CD4-positive, alpha-beta T cell treated with Interleukin-2 at 100 ng/mL for 4 hours (primary cell): ENCODE measurements around the gene MARS2.
"Not testable (repeated sequence)": the region's sequence is repeated elsewhere in the genome, so short reads cannot be mapped to it uniquely, and the experiment has no call there.

ENCODE experiments used
- DNase-seq: peaks from one replicate; pipeline ENCODE4 v3.0.0-alpha.2; 2020; ENCODE audit warnings: low spot score

The MARS2 gene

DNA sequence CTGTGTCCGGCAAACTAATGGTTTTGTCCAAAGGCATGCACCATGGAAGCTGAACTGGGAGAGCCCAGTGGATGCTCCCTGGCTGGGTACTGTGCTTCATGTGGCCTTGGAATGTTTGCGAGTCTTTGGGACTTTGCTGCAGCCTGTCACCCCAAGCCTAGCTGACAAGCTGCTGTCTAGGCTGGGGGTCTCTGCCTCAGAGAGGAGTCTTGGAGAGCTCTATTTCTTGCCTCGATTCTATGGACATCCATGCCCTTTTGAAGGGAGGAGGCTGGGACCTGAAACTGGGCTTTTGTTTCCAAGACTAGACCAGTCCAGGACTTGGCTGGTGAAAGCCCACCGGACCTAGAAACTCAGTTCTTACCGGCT, 1.7 kb downstream of the MARS2 start:
- no peak for DNase-seq

DNA sequence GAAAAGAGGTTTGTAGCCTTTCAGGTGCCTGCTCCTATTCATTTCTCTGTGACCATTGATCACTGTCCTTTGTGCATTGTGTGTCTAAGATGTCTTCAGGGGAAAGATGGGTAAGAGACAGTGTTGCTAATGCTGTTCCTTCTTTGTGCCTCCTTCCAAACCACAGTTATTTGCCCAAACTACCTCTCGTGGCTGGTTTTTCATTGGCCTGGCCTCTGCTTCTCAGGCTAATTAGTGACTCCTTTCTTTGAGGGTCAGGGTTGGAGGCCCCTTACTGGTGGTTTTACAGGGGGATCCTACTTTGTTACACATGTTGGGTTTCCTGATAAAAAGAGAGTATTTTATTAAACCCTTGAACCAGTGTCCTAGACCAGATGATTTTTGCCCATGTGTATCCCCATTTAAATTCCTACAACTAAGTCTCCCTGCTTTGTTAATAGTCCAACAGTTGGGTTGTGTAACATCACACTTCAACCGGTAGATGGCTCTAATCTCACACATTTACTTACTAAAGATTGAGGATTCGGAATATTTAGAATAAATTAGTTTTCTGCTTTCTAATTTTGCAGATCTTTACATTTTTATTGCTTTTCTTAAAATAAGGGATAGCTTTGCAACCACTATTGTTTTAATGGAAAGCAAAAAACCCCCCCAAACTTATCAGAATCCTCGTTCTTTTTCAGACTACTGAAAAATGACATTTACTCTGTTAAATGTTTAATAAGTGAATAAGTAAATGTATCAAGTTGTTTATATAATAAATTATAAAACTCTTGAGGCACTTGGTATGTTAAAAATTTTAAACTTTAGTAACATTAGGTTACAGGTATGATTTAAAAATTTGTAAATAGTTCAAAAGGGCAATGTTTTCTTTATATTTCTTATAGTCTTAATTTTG, 2.4 kb downstream of the MARS2 start:
- peak; percentile 38 for DNase-seq

DNA sequence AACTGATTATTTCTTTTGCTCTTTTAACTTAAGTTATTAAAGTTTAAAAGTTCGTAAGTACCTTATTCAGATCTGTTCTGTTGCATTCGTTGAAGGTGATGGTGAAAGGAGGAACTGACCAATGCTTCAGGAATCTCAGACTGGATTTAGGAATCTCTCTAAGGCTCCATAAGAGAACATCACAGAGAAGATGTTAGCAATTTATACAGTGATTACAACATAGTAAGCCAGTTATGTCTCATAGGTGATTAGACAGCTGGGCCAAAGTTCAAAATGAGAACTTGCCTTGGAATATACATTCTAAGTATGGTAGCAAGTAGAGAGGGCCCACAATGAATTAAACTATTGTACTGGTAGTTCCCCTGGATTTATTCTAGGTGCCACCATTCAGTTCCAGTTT, 3.2 kb downstream of the MARS2 start:
- DNase-seq, result no peak

DNA sequence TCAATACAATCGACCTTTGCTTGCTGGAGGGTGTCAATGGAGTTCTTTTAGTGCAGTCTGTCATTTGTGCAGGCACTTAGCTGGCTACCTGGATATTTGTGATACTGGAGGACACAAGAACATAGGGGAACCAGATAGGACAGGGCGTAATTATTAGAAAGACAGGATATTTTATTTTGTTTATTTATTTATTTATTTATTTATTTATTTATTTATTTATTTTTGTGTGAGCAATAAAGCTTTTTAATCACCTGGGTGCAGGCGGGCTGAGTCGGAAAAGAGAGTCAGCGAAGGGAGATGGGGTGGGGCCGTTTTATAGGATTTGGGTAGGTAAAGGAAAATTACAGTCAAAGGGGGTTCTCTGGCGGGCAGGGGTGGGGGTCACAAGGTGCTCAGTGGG, 4.0 kb downstream of the MARS2 start:
- DNase-seq, result not testable (repeated sequence)

DNA sequence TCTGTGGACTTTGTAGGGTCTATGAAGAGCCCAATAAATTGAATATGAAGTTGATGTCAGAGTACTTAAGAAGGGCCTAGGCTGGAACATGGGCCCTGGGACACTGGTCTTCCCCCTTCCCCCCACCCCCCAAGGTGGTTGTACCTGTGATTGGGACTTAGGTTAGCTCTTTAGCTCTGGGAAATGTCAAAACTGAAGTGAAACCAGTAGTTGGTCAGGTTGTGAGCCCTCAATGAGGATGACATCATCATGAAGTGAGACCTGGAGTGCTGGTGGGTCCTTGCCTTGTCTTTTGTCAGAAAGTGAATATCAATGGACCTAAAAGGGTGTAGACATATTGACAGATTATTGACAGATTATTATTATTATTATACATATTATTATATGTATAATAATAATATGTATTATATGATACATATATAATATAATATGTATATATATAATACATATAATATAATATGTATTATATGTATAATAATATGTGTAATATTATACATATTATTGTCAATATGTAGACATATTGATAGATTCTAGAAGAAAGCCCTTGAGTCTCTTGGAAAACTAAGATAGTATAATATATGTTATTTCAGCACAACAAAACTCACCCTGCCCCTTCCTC, 5.4 kb downstream of the MARS2 start:
- no peak for DNase-seq

DNA sequence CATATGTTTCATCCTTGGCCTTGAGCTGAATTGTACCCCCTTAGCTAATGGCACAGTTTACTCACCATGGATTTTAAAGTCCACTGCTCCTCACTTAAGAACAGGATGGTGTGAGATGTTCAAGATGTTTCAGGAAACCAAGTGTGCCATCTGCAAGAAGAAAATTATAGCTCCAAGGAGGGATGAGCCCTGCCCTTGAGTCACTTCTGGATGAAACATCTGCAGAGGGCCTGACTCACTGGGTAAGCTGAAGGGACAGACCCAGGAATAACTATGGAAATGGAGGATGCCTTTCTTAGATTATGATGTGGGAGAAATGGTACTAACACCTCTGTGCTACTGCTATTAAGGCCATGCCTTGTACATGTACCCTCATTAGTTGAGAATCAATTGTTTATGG, 6.4 kb downstream of the MARS2 start:
- no peak for DNase-seq

DNA sequence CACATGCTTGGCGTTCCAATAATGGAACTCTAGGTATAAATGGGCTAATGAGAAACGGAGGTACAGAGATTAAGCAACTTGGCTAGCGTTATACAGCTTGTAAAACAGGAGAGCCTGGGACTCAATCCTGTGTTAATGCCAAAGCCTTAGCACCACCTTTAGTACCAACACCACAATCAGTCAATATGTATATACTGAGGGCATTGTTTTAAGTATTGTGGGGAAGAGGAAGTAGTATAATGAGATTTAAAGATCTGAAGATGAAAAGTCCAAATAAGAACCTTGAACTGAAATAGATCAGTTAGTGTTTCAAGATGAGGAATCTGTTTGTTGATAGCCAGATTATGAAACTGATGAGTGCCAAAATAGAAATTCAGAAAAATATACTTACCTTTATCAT, 8.1 kb downstream of the MARS2 start:
- no peak for DNase-seq

DNA sequence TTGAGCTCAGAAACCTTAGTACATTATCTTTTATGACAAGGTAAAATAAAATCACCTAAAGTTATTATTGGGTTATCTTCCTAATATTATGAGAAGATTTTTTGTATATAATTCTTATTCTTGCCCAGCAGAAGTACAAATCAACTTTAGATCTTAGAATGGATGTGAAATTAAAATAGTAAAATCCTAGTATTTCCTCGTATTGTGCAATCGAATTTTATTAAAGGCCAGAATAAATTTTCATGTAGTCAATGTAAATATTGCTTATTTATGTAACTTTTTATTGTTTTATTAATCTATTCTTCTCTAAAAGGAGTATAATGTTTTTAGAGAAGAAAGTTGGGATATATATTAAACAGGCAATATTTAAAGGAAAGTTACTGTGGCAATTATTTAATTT, 12.7 kb downstream of the MARS2 start:
- no peak for DNase-seq

DNA sequence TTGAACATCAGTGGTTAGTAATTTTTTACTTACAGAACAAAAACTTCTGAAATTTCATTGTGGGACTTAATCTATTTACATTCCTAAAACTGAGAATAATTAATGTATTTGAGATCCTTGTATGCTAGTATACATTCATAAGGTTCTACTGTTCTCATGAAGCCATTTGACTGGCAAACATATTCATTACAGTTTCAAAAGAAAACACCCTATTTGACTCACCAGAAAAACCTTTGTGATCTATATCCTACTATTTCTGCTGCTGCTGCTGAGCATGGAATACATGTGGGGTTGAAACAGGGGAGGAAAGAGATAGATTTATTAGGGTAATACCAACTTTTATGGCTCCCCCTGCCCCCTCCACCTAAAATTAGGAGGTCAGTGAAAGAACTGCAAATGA, 21.8 kb downstream of the MARS2 start:
- DNase-seq, result no peak

DNA sequence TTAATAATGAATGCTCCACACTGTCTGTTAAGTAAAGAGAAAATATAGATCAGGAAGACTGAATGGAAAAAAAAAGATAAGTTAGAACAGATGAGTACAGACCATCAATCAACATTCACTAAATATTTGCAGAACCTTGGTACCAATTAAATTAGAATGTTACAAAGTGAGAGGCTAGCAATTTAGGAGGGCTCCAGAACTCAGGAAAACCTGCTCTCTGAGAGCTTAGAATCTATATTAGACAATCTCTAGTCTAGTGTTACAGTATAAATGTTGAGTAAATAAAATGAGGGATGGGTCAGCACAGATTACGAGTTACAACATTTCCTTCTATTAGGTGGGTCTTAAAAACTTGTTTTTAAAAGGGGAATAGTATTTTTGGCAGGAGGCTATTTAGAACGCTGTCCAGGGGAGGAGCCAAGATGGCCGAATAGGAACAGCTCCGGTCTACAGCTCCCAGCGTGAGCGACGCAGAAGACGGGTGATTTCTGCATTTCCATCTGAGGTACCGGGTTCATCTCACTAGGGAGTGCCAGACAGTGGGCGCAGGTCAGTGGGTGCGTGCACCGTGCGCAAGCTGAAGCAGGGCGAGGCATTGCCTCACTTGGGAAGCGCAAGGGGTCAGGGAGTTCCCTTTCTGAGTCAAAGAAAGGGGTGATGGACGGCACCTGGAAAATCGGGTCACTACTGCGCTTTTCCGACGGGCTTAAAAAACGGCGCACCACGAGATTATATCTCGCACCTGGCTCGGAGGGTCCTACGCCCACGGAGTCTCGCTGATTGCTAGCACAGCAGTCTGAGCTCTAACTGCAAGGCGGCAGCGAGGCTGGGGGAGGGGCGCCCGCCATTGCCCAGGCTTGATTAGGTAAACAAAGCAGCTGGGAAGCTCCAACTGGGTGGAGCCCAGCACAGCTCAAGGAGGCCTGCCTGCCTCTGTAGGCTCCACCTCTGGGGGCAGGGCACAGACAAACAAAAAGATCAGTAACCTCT, 23.7 kb downstream of the MARS2 start:
- DNase-seq, result not testable (repeated sequence)

DNA sequence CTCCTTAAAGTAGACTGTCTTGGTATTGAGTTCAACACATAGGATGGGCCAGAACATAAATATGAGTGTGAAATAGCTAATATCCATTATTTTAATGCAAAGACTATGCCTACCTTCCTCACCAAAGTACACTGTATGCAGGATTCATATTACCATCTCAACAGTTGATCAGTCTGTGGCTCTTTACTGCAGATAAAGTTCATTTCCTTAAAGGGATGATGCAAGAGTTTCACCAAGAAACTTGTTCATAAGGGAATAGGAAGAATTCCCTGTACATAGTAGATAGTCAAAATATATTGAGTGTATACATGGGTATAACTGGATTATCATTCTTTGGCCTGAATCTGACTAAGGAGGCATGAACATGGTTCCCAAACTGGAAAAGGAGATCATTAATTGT, 35.0 kb downstream of the MARS2 start:
- no peak for DNase-seq
